SK-N-SH (cell line): ENCODE data around the gene SYNGR4. TPM values are rescaled to one million over a fixed set of nuclear protein-coding genes. Genes with fewer than 3 reads are reported as not detected.

Experiments used
- CTCF ChIA-PET: fragments of 300-600, 350-600 bp; formaldehyde crosslinking; extraction: SDS; loops from one replicate; lab custom pipeline; 2021; lab: Yijun Ruan, JAX
- POLR2A ChIA-PET: fragments of 350-600 bp; sonication (Branson Sonifier 250); formaldehyde crosslinking; extraction: SDS; loops from one replicate; lab custom pipeline; 2020; ENCODE audit warnings: antibody characterized with exemption, inconsistent platforms; lab: Yijun Ruan, JAX
- DNase-seq: peaks from one replicate; pipeline ENCODE4 v3.0.0; 2012
- H2AFZ ChIP-seq: fragments of 200-600 bp; sonication (generic); 2 replicates; pipeline ENCODE4 v1.8.1; 2016; ENCODE audit warnings: antibody characterized with exemption, mild to moderate bottlenecking, low read depth
- H3F3A ChIP-seq: fragments of 200-600 bp; sonication (generic); replicated peaks from 2 replicates; pipeline ENCODE3; 2016; ENCODE audit warnings: antibody characterized with exemption, mild to moderate bottlenecking; ENCODE audit not compliant: insufficient read depth
- H3K27ac ChIP-seq, 2 experiments: fragments of 200-500 bp in 1 of 2; fragments of 200-600 bp in 1 of 2; sonication (Bioruptor generic) in 1 of 2; sonication (generic), shearing (Covaris generic) in 1 of 2; 2 replicates each; pipeline versions ENCODE4 v1.5.1 to v1.6.1; 2014 to 2016; ENCODE audit warnings: low read depth in 2 of 2, inconsistent platforms in 1 of 2, low read length in 1 of 2, mild to moderate bottlenecking in 1 of 2, mixed read lengths in 1 of 2
- H3K27me3 ChIP-seq: fragments of 200-600 bp; sonication (generic), shearing (Covaris generic); 2 replicates; pipeline ENCODE4 v1.6.1; 2016; ENCODE audit warnings: mixed run types; ENCODE audit not compliant: insufficient read depth
- H3K36me3 ChIP-seq, 2 experiments: fragments of 200-500 bp in 1 of 2; fragments of 200-600 bp in 1 of 2; sonication (Bioruptor generic) in 1 of 2; sonication (generic) in 1 of 2; replicated peaks in 1 of 2; 2 replicates each; pipeline versions ENCODE3 to v1.5.1; 2014 to 2016; ENCODE audit warnings: low read length in 1 of 2, mild to moderate bottlenecking in 1 of 2; ENCODE audit not compliant: insufficient read depth in 2 of 2, control insufficient read depth in 1 of 2
- H3K4me1 ChIP-seq, 2 experiments: fragments of 200-500 bp in 1 of 2; fragments of 200-600 bp in 1 of 2; sonication (Bioruptor generic) in 1 of 2; sonication (generic), shearing (Covaris generic) in 1 of 2; 2 replicates each; pipeline versions ENCODE4 v1.5.1 to v1.6.1; 2014 to 2016; ENCODE audit warnings: low read depth in 1 of 2, low read length in 1 of 2, mixed run types in 1 of 2; ENCODE audit not compliant: insufficient read depth in 2 of 2, control insufficient read depth in 1 of 2
- H3K4me2 ChIP-seq: fragments of 200-600 bp; sonication (generic), shearing (Covaris generic); 2 replicates; pipeline ENCODE4 v1.6.1; 2017; ENCODE audit warnings: mixed run types
- H3K4me3 ChIP-seq, 2 experiments: fragments of 200-500 bp in 1 of 2; fragments of 200-600 bp in 1 of 2; sonication (Bioruptor generic) in 1 of 2; sonication (generic), shearing (Covaris generic) in 1 of 2; 2 replicates each; pipeline versions ENCODE4 v1.5.1 to v1.8.1; 2014 to 2016; ENCODE audit warnings: low read depth in 2 of 2, inconsistent platforms in 1 of 2, low read length in 1 of 2, mild to moderate bottlenecking in 1 of 2, mixed read lengths in 1 of 2, moderate library complexity in 1 of 2
- H3K79me2 ChIP-seq: fragments of 200-600 bp; sonication (generic); 2 replicates; pipeline ENCODE4 v1.8.1; 2017; ENCODE audit warnings: mild to moderate bottlenecking; ENCODE audit not compliant: insufficient read depth
- H3K9ac ChIP-seq: fragments of 200-600 bp; sonication (generic); 2 replicates; pipeline ENCODE4 v1.6.1; 2017; ENCODE audit warnings: mixed run types
- H3K9me2 ChIP-seq: fragments of 200-600 bp; sonication (generic); 2 replicates; pipeline ENCODE4 v1.6.1; 2017; ENCODE audit warnings: mixed run types
- H3K9me3 ChIP-seq: fragments of 200-600 bp; sonication (generic); 2 replicates; pipeline ENCODE4 v1.6.1; 2017; ENCODE audit warnings: mixed run types, mild to moderate bottlenecking, moderate library complexity
- H4K20me1 ChIP-seq: fragments of 200-600 bp; sonication (generic); 2 replicates; pipeline ENCODE4 v1.6.1; 2017; ENCODE audit warnings: mild to moderate bottlenecking, mixed run types; ENCODE audit not compliant: insufficient read depth
- CTCF ChIP-seq: fragments of 200-600 bp; sonication (generic); IDR thresholded peaks from 2 replicates; pipeline ENCODE4 v1.6.1; 2017; ENCODE audit warnings: antibody characterized with exemption, mild to moderate bottlenecking, moderate library complexity
- EP300 ChIP-seq, 2 experiments: IDR thresholded peaks; 2 replicates each; pipeline versions ENCODE4 v1.4.0 to v1.6.1; 2012; ENCODE audit warnings: borderline replicate concordance in 1 of 2, low read depth in 1 of 2, low read length in 1 of 2
- FOXJ3 ChIP-seq: sonication (generic); formaldehyde crosslinking; IDR thresholded peaks from 2 replicates; pipeline ENCODE4 v1.5.1; 2020; ENCODE audit warnings: mild to moderate bottlenecking, missing genetic modification reagents
- GATA2 ChIP-seq: sonication (generic); formaldehyde crosslinking; IDR thresholded peaks from 2 replicates; pipeline ENCODE4 v1.5.0; 2020; ENCODE audit warnings: mild to moderate bottlenecking, missing genetic modification reagents
- IRF3 ChIP-seq: fragments of 150-350 bp; IDR thresholded peaks from 2 replicates; pipeline ENCODE4 v1.6.1; 2016; ENCODE audit warnings: mild to moderate bottlenecking, low read depth, low read length
- MXI1 ChIP-seq: IDR thresholded peaks from 2 replicates; pipeline ENCODE4 v1.6.1; 2012; ENCODE audit warnings: mild to moderate bottlenecking, low read depth, low read length, improper control_type of control experiment
- NFIC ChIP-seq: IDR thresholded peaks from 2 replicates; pipeline ENCODE4 v1.4.0; 2012; ENCODE audit warnings: borderline replicate concordance
- RXRA ChIP-seq: IDR thresholded peaks from 2 replicates; pipeline ENCODE4 v1.4.0; 2012; ENCODE audit warnings: low read depth, mild to moderate bottlenecking, borderline replicate concordance
- SIN3A ChIP-seq: IDR thresholded peaks from 2 replicates; pipeline ENCODE4 v1.6.1; 2012; ENCODE audit warnings: low read depth, mild to moderate bottlenecking, low read length, moderate library complexity, borderline replicate concordance
- TAF1 ChIP-seq: IDR thresholded peaks from 2 replicates; pipeline ENCODE4 v1.6.1; 2012; ENCODE audit warnings: low read depth, mild to moderate bottlenecking, low read length, moderate library complexity, borderline replicate concordance
- TCF12 ChIP-seq: IDR thresholded peaks from 2 replicates; pipeline ENCODE4 v1.4.0; 2012
- USF1 ChIP-seq: IDR thresholded peaks from 2 replicates; pipeline ENCODE4 v1.4.0; 2012; ENCODE audit warnings: low read depth, borderline replicate concordance
- USF2 ChIP-seq: fragments of 150-350 bp; IDR thresholded peaks from 2 replicates; pipeline ENCODE4 v1.6.1; 2017; ENCODE audit warnings: antibody characterized with exemption, low read length, low read depth, borderline replicate concordance
- YY1 ChIP-seq: IDR thresholded peaks from 2 replicates; pipeline ENCODE4 v1.4.0; 2012; ENCODE audit warnings: low read depth, mild to moderate bottlenecking
- ZBTB33 ChIP-seq: IDR thresholded peaks from 2 replicates; pipeline ENCODE4 v1.4.0; 2012; ENCODE audit warnings: low read depth, borderline replicate concordance
- WGBS: methylation state at CpG from one replicate; pipeline ENCODE4 v1.1.6; 2017; ENCODE audit warnings: low lambda C conversion rate; 5-methylcytosine and 5-hydroxymethylcytosine counted together
- polyA plus RNA-seq, 3 experiments: library from polyadenylated mRNA; depleted of rRNA; stranded (reverse); fragments of >200 nt; gene quantifications; 2 replicates each; pipeline ENCODE4 v1.2.3, GENCODE V29; 2012

The SYNGR4 gene
- polyA plus RNA-seq, 1 of the 3 experiments (the other 2 are of a cell fraction): 0.08 TPM

GRCh38 chr19:48330012-48330681 is 34.0 kb upstream of the SYNGR4 start (continued):
- no peak for TF ChIP-seq NFIC
- TF ChIP-seq TCF12: no peak
- no peak for TF ChIP-seq IRF3
- TF ChIP-seq SIN3A: peak; percentile 38; the same call in 1 of the 2 replicates
- no peak for TF ChIP-seq RXRA
- TF ChIP-seq USF2: no peak
- TF ChIP-seq TAF1: peak; percentile 50; the same call in 1 of the 2 replicates
- TF ChIP-seq CTCF: peak; percentile 17
- TF ChIP-seq EP300 (IDR thresholded peaks at IDR 0.05; ENCODE audit: borderline replicate concordance in 1 of 2, low read depth in 1 of 2, low read length in 1 of 2): no peak
- TF ChIP-seq MXI1: peak; percentile 72; the same call in 1 of the 2 replicates
- TF ChIP-seq FOXJ3 (CRISPR knock-in tag): no peak
- TF ChIP-seq GATA2 (CRISPR knock-in tag): peak; percentile 62
- no peak for TF ChIP-seq ZBTB33

- 18% methylated on average over 6 of the region's 6 CpGs for WGBS
- peaks cover 26% of the 10 kb centered on the region for H3K79me2 ChIP-seq
- peaks cover 9 to 24% of the 10 kb centered on the region in 2 experiments; a peak in 3 of 4 replicates for H3K4me1 ChIP-seq
- no peak overlapping the region for H3K9ac ChIP-seq
- H3K4me2 ChIP-seq: peak overlapping the region; percentile 66
- peaks cover 0 to 16% of the 10 kb centered on the region in 2 experiments for H3K36me3 ChIP-seq
- peak overlapping the region; percentile 36 to 38; a peak in 3 of 4 replicates for H3K4me3 ChIP-seq
- H2AFZ ChIP-seq: no peak overlapping the region
- CTCF ChIA-PET: interaction anchor here (0.5 to 2.7 kb wide), 8 partner anchors 18 to 510 kb away, joined by 3 to 20 read pairs (median 4); partner anchors contain the start of genes GRWD1 and KDELR1
- H4K20me1 ChIP-seq: peaks cover 12% of the 10 kb centered on the region
- TF ChIP-seq USF1 (peak; percentile 12; the same call in 1 of the 2 replicates), EP300 (IDR thresholded peaks at IDR 0.05; ENCODE audit: borderline replicate concordance in 1 of 2, low read depth in 1 of 2, low read length in 1 of 2) (no peak), YY1 (peak; percentile 59)
- H3F3A ChIP-seq: peaks cover 63% of the 10 kb centered on the region
- H3K27ac ChIP-seq: peak overlapping the region; percentile 47 to 88; a peak in 3 of 4 replicates
- no peak for DNase-seq
- H3K27me3 ChIP-seq: no peaks in the 10 kb centered on the region
- H3K9me2 ChIP-seq: no peaks in the 10 kb centered on the region
- H3K9me3 ChIP-seq: no peaks in the 10 kb centered on the region
- POLR2A ChIA-PET: interaction anchor here (0.9 to 1.8 kb wide), 4 partner anchors 10 to 112 kb away, joined by 3 to 5 read pairs (median 3); partner anchors contain the start of gene KDELR1
Measured at GRCh38 chr19:48332351-48332661, 31.9 kb upstream of the SYNGR4 start.
